PC-9 (cell line): Measurements from ENCODE around the gene CDS2. TPM values are rescaled to one million over a fixed set of nuclear protein-coding genes. Genes with fewer than 3 reads are reported as not detected.
A peak's percentile ranks its signal among the peaks of the same experiment; 100 is the strongest.

ENCODE experiments used
- BruUV-seq: library from RNA; stranded (reverse); fragments of 400-500 nt; replicated peaks from 2 replicates; lab custom pipeline; 2021; lab: Mats Ljungman, UMichigan
- CTCF ChIA-PET: fragments of 300-600 bp; sonication (Branson Sonifier 250); formaldehyde crosslinking; loops from one replicate; lab custom pipeline; 2022; ENCODE audit warnings: antibody characterized with exemption; lab: Charles Lee
- POLR2A ChIA-PET: fragments of 300-600 bp; sonication (Branson Sonifier 250); formaldehyde crosslinking; loops from one replicate; lab custom pipeline; 2022; ENCODE audit warnings: antibody characterized with exemption; ENCODE audit not compliant: unreplicated experiment; lab: Charles Lee
- DNase-seq, 2 experiments: peaks; one replicate each; pipeline versions ENCODE4 v3.0.0 to v3.0.0-alpha.2; 2015 to 2022; ENCODE audit warnings: mixed read lengths in 1 of 2
- H2AFZ ChIP-seq: fragments of 200-600 bp; sonication (generic); 2 replicates; pipeline ENCODE4 v1.8.1; 2017; ENCODE audit warnings: antibody characterized with exemption
- H3F3A ChIP-seq: fragments of 200-600 bp; sonication (generic); 2 replicates; pipeline ENCODE4 v1.8.1; 2017; ENCODE audit warnings: antibody characterized with exemption, mild to moderate bottlenecking, low read depth; ENCODE audit not compliant: insufficient read depth
- H3K27ac ChIP-seq: fragments of 200-600 bp; sonication (generic); 2 replicates; pipeline ENCODE4 v1.6.1; 2016; ENCODE audit warnings: mixed run types
- H3K27me3 ChIP-seq: fragments of 200-600 bp; sonication (generic); 2 replicates; pipeline ENCODE4 v1.6.1; 2016; ENCODE audit warnings: low read depth, mixed run types; ENCODE audit not compliant: insufficient read depth
- H3K36me3 ChIP-seq: fragments of 200-600 bp; sonication (generic); 2 replicates; pipeline ENCODE4 v1.6.1; 2016; ENCODE audit warnings: low read depth, mixed run types
- H3K4me1 ChIP-seq: fragments of 200-600 bp; sonication (generic); replicated peaks from 2 replicates; pipeline ENCODE4 v1.6.1; 2016; ENCODE audit warnings: mixed run types; ENCODE audit not compliant: insufficient read depth
- H3K4me2 ChIP-seq: fragments of 200-600 bp; sonication (generic); 2 replicates; pipeline ENCODE4 v1.6.1; 2017; ENCODE audit warnings: mixed run types
- H3K4me3 ChIP-seq: fragments of 200-600 bp; sonication (generic); 2 replicates; pipeline ENCODE4 v1.6.1; 2016; ENCODE audit warnings: mixed run types
- H3K79me2 ChIP-seq: fragments of 200-600 bp; sonication (generic); 2 replicates; pipeline ENCODE4 v1.6.1; 2017; ENCODE audit warnings: low read depth, mixed run types
- H3K9me2 ChIP-seq: fragments of 200-600 bp; sonication (generic); 2 replicates; pipeline ENCODE4 v1.8.1; 2017; ENCODE audit warnings: mild to moderate bottlenecking; ENCODE audit not compliant: insufficient read depth
- H3K9me3 ChIP-seq: fragments of 200-600 bp; sonication (generic); 2 replicates; pipeline ENCODE4 v1.8.1; 2016; ENCODE audit warnings: low read depth; ENCODE audit not compliant: insufficient read depth
- H4K20me1 ChIP-seq: fragments of 200-600 bp; sonication (generic); 2 replicates; pipeline ENCODE4 v1.8.1; 2017; ENCODE audit not compliant: insufficient read depth
- EZH2 ChIP-seq: fragments of 200-600 bp; sonication (generic); IDR thresholded peaks from 2 replicates; pipeline ENCODE4 v1.8.0; 2017; ENCODE audit warnings: antibody characterized with exemption, low read depth
- intact Hi-C: fragments of 100-400 bp; cut with micrococcal nuclease; formaldehyde crosslinking; loops from one replicate; pipeline ENCODE4 v1.10.0; 2022; ENCODE audit not compliant: unreplicated experiment
- total RNA-seq: library from RNA; stranded (reverse); gene quantifications from 2 replicates; pipeline ENCODE4 v1.2.3, GENCODE V29; 2021
- TF ChIP-seq, protein P1 (sequence below): fragments of 200-600 bp; sonication (generic); conservative IDR thresholded peaks from 2 replicates; pipeline ENCODE4 v1.6.1; 2017; ENCODE audit warnings: mixed run types, antibody characterized with exemption, mild to moderate bottlenecking, moderate library complexity

Gene CDS2
- total RNA-seq, 1 experiment from 2014 or later: 42.8 TPM

DNA sequence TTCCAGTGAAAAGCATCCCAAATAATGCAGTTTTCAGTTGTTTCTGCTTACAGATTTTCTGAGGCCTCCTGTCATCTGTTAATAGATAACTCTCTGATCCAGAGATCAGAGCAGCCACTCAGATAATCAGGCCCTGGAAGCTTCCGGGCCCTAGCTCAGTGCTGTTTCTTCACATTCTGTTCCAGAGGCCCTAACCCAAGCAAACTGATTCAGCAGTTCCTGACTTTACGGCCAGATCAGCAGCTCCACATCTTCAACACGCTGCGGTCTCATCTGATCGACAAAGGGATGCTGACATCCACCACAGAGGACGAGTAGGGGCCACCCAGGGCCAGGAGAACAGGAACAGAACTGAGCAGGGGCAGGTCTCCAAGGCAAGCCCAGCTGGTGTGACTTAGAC, 63.1 kb downstream of the CDS2 start:
- TF ChIP-seq EZH2: no peak
- TF ChIP-seq, protein P1, sequence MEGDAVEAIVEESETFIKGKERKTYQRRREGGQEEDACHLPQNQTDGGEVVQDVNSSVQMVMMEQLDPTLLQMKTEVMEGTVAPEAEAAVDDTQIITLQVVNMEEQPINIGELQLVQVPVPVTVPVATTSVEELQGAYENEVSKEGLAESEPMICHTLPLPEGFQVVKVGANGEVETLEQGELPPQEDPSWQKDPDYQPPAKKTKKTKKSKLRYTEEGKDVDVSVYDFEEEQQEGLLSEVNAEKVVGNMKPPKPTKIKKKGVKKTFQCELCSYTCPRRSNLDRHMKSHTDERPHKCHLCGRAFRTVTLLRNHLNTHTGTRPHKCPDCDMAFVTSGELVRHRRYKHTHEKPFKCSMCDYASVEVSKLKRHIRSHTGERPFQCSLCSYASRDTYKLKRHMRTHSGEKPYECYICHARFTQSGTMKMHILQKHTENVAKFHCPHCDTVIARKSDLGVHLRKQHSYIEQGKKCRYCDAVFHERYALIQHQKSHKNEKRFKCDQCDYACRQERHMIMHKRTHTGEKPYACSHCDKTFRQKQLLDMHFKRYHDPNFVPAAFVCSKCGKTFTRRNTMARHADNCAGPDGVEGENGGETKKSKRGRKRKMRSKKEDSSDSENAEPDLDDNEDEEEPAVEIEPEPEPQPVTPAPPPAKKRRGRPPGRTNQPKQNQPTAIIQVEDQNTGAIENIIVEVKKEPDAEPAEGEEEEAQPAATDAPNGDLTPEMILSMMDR: no peak
- Histone ChIP-seq H3K4me3 (no peak overlapping the region), H4K20me1 (no peaks in the 10 kb centered on the region), H3K27me3 (no peaks in the 10 kb centered on the region), H3K79me2 (no peaks in the 10 kb centered on the region), H3K27ac (no peak overlapping the region), H3K4me2 (no peak overlapping the region), H3F3A (0 out of 2 replicates have a peak, but pooled peaks cover 11% of the 10 kb centered on the region), H3K36me3 (peaks cover 6% of the 10 kb centered on the region; the same call in 1 of the 2 replicates), H3K4me1 (no peaks in the 10 kb centered on the region), H3K9me3 (no peaks in the 10 kb centered on the region), H3K9me2 (no peaks in the 10 kb centered on the region), H2AFZ (no peak overlapping the region)
- POLR2A ChIA-PET: no interaction called here
- intact Hi-C loops: loop anchor here (10.0 kb wide), 1 partner anchor 585 kb away; no protein-coding TSS in a partner anchor
- DNase-seq: no peak
- CTCF ChIA-PET: interaction anchor here (1.2 kb wide), 1 partner anchor 63 kb away, joined by 4 read pairs; the partner anchor contains the start of gene CDS2
- no TSS peak for BruUV-seq

DNA sequence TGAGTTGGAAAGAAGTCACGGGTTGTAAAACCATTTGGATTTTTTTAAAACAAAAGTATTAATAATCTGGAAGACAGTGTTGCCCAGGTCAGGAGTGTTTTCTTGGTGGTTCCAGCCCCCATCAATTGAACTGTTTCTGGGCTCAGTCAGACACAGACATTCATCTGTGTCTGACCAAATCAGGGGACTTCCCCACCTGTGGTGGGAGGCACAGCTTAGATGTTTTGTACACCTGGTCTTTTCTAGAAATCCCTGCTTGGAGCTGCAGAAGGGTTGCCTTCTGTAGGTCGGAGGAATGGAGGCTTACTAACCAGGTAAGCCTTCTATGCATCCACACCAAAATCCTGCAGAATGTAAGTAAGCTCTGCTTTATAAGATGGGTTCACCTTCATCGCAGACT, 63.6 kb downstream of the CDS2 start:
- intact Hi-C loops: loop anchor here (10.0 kb wide), 1 partner anchor 586 kb away; no protein-coding TSS in a partner anchor
- Histone ChIP-seq H2AFZ (no peak overlapping the region), H3K79me2 (no peaks in the 10 kb centered on the region), H3K27me3 (no peaks in the 10 kb centered on the region), H3K9me2 (no peaks in the 10 kb centered on the region), H3K27ac (no peak overlapping the region), H4K20me1 (no peaks in the 10 kb centered on the region), H3K4me1 (no peaks in the 10 kb centered on the region), H3K4me2 (no peak overlapping the region), H3K36me3 (peaks cover 6% of the 10 kb centered on the region; the same call in 1 of the 2 replicates), H3K4me3 (no peak overlapping the region), H3K9me3 (no peaks in the 10 kb centered on the region), H3F3A (0 out of 2 replicates have a peak, but pooled peaks cover 11% of the 10 kb centered on the region)
- POLR2A ChIA-PET: no interaction called here
- DNase-seq: no peak
- CTCF ChIA-PET: interaction anchor here (1.2 kb wide), 1 partner anchor 64 kb away, joined by 4 read pairs; the partner anchor contains the start of gene CDS2
- no TSS peak for BruUV-seq
- TF ChIP-seq, protein P1: no peak
- no peak for TF ChIP-seq EZH2

DNA sequence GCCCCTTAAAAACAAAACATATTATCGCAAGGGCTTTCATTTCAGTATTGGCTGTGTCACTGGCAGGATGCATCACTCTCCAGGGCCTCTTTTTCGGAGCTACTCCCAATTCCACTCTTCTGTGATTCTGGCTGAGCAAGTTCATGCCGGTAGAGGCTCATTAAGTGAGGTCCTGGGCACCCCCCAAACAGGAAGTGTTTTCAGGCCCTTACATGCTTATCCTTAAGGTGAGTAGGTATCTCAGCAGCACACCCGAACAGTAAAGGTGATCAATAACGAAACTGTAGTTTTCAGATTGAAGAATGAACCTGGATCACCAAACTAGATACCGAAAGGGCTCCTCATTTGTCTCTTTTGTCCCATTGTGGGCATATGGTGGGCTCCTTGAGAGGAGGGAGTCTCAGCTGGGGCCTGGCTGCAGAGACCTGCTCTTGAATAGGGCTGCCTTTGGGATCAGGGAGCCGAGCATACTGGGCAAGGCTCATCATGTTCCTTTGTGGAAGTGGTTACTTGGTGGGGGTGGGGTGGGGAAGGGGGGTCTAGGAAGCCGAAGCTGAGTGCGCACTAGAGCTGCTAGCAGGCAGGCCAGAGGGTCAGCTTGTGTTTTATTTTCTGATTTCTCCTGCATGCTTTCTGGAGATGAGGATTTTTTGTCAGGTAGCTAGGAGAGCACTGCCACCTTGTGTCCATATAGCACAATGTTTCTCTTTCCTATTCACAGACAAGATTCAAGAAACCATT, 65.2 kb downstream of the CDS2 start:
- intact Hi-C loops: loop anchor here (1.0 to 10.0 kb wide), 3 partner anchors 66 to 587 kb away; no protein-coding TSS in a partner anchor
- Histone ChIP-seq H3K4me2 (no peak overlapping the region), H3K79me2 (no peaks in the 10 kb centered on the region), H3K36me3 (peaks cover 6% of the 10 kb centered on the region; the same call in 1 of the 2 replicates), H3K9me3 (no peaks in the 10 kb centered on the region), H3K9me2 (no peaks in the 10 kb centered on the region), H3K27ac (no peak overlapping the region), H4K20me1 (no peaks in the 10 kb centered on the region), H3K4me1 (no peaks in the 10 kb centered on the region), H3K4me3 (no peak overlapping the region), H3K27me3 (no peaks in the 10 kb centered on the region), H3F3A (0 out of 2 replicates have a peak, but pooled peaks cover 11% of the 10 kb centered on the region), H2AFZ (no peak overlapping the region)
- DNase-seq: peak; percentile 39 to 62
- CTCF ChIA-PET: interaction anchor here (0.6 to 2.6 kb wide), 9 partner anchors 23 to 1654 kb away, joined by 3 to 105 read pairs (median 3); partner anchors contain the start of gene CDS2
- TF ChIP-seq, protein P1: peak; percentile 87
- no peak for TF ChIP-seq EZH2
- no TSS peak for BruUV-seq
- POLR2A ChIA-PET: interaction anchor here (0.6 kb wide), 1 partner anchor 13 kb away, joined by 7 read pairs; no protein-coding TSS in a partner anchor
